GM19035 (cell line): Measurements from ENCODE around the gene SLC12A7.
"Not testable (repeated sequence)": the region's sequence is repeated elsewhere in the genome, so short reads cannot be mapped to it uniquely, and the experiment has no call there.

ENCODE experiments used
- ATAC-seq: cut with Tn5 transposase; IDR thresholded peaks from one replicate; pipeline ENCODE4 v1.9.1; 2021; ENCODE audit not compliant: unreplicated experiment

Gene SLC12A7

GRCh38 chr5:1127959-1128785 is 16.3 kb upstream of the SLC12A7 start:
- ATAC-seq = no peak

- ATAC-seq = not testable (repeated sequence)
These were observed 13.8 kb upstream of the SLC12A7 start for GRCh38 chr5:1125695-1126094.

- no peak for ATAC-seq
These were observed 13.1 kb upstream of the SLC12A7 start for GRCh38 chr5:1125030-1125357.

- ATAC-seq = no peak
These were observed 12.6 kb upstream of the SLC12A7 start for GRCh38 chr5:1124205-1125029.

- no peak for ATAC-seq
These were observed 11.7 kb upstream of the SLC12A7 start for GRCh38 chr5:1123418-1124147.

GRCh38 chr5:1122511-1123294 is 10.8 kb upstream of the SLC12A7 start:
- ATAC-seq = no peak

- ATAC-seq = no peak
These were observed 10.0 kb upstream of the SLC12A7 start for GRCh38 chr5:1121891-1122290.

GRCh38 chr5:1121044-1121443 is 9.2 kb upstream of the SLC12A7 start:
- ATAC-seq = no peak

- no peak for ATAC-seq
These were observed 8.6 kb upstream of the SLC12A7 start for GRCh38 chr5:1120236-1120999.

GRCh38 chr5:1119312-1119831 is 7.5 kb upstream of the SLC12A7 start:
- no peak for ATAC-seq

- ATAC-seq = no peak
These were observed 6.9 kb upstream of the SLC12A7 start for GRCh38 chr5:1118738-1119137.

GRCh38 chr5:1118231-1118698 is 6.4 kb upstream of the SLC12A7 start:
- ATAC-seq = no peak

- ATAC-seq = no peak
These were observed 5.1 kb upstream of the SLC12A7 start for GRCh38 chr5:1116977-1117376.

- no peak for ATAC-seq
These were observed 4.4 kb upstream of the SLC12A7 start for GRCh38 chr5:1116109-1116740.

GRCh38 chr5:1115123-1115815 is 3.4 kb upstream of the SLC12A7 start:
- no peak for ATAC-seq

- no peak for ATAC-seq
These were observed 2.1 kb upstream of the SLC12A7 start for GRCh38 chr5:1113805-1114586.

GRCh38 chr5:1113332-1113690 is 1.4 kb upstream of the SLC12A7 start:
- ATAC-seq = no peak
